Thoracic aorta (tissue), 2 donors: ENCODE measurements around the gene PCBP4. TPM values are rescaled to one million over a fixed set of nuclear protein-coding genes. Genes with fewer than 3 reads are reported as not detected.
A peak's percentile ranks its signal among the peaks of the same experiment; 100 is the strongest.

Source experiments
- ATAC-seq: fragments of 150-250 bp; one replicate; pipeline ENCODE4 v1.8.0; 2017; ENCODE audit warnings: low read depth; ENCODE audit not compliant: insufficient number of reproducible peaks, low FRiP score
- DNase-seq: peaks from one replicate; pipeline ENCODE4 v3.0.0-alpha.2; 2020; ENCODE audit warnings: low spot score
- H3K27ac ChIP-seq, 2 donors: fragments of 200-600 bp; sonication (generic); 1 replicate in 1 of 2; 2 replicates in 1 of 2; pipeline ENCODE4 v1.5.1; 2016; ENCODE audit warnings: mild to moderate bottlenecking in 2 of 2, moderate library complexity in 2 of 2
- H3K27me3 ChIP-seq: fragments of 200-600 bp; sonication (generic); replicated peaks from 2 replicates; pipeline ENCODE4 v1.6.0; 2016; ENCODE audit warnings: mild to moderate bottlenecking; ENCODE audit not compliant: insufficient read depth
- H3K36me3 ChIP-seq: fragments of 200-600 bp; sonication (generic); one replicate; pipeline ENCODE4 v1.5.1; 2016
- H3K4me1 ChIP-seq, 2 donors: fragments of 200-600 bp; sonication (generic); 1 replicate in 1 of 2; 2 replicates in 1 of 2; pipeline versions ENCODE4 v1.5.1 to v1.6.0; 2016; ENCODE audit warnings: low read depth in 2 of 2, mild to moderate bottlenecking in 1 of 2; ENCODE audit not compliant: control insufficient read depth in 1 of 2
- H3K4me3 ChIP-seq: fragments of 200-600 bp; sonication (generic); 2 replicates; pipeline ENCODE4 v1.5.1; 2016; ENCODE audit warnings: mild to moderate bottlenecking
- H3K9me3 ChIP-seq: fragments of 200-600 bp; sonication (generic); 2 replicates; pipeline ENCODE4 v1.5.1; 2016
- total RNA-seq, 2 donors: library from RNA; depleted of rRNA; stranded (reverse); fragments of >200 nt; gene quantifications; one replicate each; pipeline versions ENCODE4 v1.1.0 to v1.2.3, GENCODE V29; 2016
- TF ChIP-seq, protein P1 (sequence below): fragments of 200-600 bp; sonication (generic); IDR thresholded peaks from one replicate; pipeline ENCODE4 v1.5.1; 2019; ENCODE audit warnings: antibody characterized with exemption

Gene PCBP4
- total RNA-seq, 2 donors from 2014 or later = 127 to 144 TPM

DNA sequence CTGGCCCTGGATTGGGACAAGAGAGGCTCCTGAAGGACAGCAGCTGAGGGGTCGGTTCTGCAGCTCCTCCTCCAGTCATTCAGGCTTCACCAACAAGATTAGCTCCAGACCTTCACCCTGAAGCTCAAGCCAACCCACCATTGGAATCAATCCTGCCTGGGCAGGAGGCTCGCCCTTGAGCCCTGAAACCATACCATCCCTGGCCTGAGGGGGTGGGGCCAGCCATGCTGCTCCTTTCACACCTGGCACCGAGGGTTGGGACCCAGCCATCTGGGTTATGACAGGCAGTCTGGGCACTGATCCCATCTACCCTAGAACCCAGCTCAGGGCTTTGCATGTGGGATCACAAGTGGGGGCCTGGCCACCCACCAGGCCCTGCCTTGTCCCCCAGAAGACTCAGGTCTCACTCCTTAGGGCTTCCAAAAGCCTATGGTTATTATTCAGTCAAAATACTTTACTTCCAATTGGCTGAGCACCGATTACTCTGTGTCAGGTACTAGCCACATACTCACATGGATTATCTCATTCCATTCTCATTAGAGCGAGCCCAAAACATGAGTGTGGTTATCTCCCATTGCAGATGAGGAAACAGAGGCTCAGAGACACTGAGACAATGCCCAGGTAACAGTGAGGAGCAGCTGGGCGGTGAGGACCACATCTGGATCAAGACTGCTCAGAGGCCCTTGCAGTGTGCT, 3.5 kb upstream of the PCBP4 start:
- no peak overlapping the region for H3K4me3 ChIP-seq
- peaks cover 22 to 42% of the 10 kb centered on the region in 2 donors for H3K4me1 ChIP-seq
- DNase-seq (no peak), ATAC-seq (no peak)
- TF ChIP-seq, protein P1, sequence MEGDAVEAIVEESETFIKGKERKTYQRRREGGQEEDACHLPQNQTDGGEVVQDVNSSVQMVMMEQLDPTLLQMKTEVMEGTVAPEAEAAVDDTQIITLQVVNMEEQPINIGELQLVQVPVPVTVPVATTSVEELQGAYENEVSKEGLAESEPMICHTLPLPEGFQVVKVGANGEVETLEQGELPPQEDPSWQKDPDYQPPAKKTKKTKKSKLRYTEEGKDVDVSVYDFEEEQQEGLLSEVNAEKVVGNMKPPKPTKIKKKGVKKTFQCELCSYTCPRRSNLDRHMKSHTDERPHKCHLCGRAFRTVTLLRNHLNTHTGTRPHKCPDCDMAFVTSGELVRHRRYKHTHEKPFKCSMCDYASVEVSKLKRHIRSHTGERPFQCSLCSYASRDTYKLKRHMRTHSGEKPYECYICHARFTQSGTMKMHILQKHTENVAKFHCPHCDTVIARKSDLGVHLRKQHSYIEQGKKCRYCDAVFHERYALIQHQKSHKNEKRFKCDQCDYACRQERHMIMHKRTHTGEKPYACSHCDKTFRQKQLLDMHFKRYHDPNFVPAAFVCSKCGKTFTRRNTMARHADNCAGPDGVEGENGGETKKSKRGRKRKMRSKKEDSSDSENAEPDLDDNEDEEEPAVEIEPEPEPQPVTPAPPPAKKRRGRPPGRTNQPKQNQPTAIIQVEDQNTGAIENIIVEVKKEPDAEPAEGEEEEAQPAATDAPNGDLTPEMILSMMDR = no peak
- no peaks in the 10 kb centered on the region for H3K36me3 ChIP-seq
- H3K27ac ChIP-seq = no peak overlapping the region
- no peaks in the 10 kb centered on the region for H3K9me3 ChIP-seq
- H3K27me3 ChIP-seq = no peaks in the 10 kb centered on the region

DNA sequence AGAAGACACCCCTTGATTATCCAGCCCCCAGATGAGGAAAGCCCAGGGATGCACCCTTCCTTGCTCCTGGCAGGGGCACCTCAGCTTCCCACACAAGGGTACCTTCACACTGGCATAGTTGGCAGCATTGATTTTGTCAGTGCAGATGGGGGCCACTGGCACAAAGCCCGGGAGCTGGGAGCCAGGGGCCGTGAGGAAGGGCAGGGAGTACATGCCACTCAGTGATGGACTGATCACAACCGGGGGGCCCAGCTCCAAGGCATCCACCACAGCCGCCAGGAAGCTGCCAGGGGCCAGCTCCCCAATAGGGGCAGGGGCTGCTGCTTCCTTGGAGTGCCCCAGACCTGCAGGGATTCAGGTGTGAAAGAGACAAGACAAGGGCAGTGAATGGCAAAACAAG, 2.6 kb upstream of the PCBP4 start:
- TF ChIP-seq, protein P1 = no peak
- no peak overlapping the region for H3K4me3 ChIP-seq
- H3K27me3 ChIP-seq = no peaks in the 10 kb centered on the region
- ATAC-seq (no peak), DNase-seq (no peak)
- H3K9me3 ChIP-seq = no peaks in the 10 kb centered on the region
- H3K4me1 ChIP-seq = peaks cover 31 to 44% of the 10 kb centered on the region in 2 donors
- no peak overlapping the region for H3K27ac ChIP-seq
- H3K36me3 ChIP-seq = no peaks in the 10 kb centered on the region

DNA sequence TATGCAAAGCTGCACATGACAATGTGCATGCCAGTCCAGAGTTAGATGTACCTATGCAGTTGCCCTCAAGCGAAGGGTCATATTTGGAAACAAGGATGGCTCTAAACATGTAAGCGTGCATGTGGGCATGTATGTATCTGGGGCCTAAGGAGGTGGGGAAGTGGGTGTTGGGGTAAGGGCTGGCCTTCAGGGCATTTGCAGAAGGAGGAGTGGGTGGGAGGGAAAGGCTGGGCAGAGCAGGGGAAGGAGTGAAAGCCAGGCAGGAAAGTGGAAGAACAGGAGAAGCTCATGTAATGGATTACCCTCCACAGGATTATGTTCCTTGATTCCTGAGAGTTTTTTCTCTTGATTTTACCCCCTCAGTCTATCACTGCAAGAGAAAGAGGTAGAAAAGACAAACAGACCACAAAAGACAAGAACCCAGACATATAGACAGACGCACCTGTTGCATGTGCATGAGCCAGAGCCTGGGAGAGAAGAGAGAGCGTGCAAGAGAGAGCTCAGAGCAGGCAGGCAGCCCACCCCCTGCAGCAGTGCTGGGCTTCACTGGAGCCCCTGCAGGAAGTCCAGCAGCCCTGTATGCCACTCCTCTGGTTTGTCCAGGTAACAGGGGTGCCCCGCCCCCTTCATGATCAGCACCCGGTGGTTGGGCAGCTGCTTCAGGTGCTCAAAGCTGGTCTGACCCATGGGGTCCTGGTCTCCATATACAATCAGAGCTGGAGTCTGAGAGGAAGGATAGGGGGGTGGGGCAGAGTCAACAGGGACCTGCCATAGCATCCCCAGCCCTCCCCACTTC, 1.8 kb upstream of the PCBP4 start:
- no peak overlapping the region for H3K27ac ChIP-seq
- no peaks in the 10 kb centered on the region for H3K36me3 ChIP-seq
- no peak for ATAC-seq
- H3K4me3 ChIP-seq = no peak overlapping the region
- DNase-seq = no peak
- H3K4me1 ChIP-seq = peaks cover 33 to 44% of the 10 kb centered on the region in 2 donors
- no peaks in the 10 kb centered on the region for H3K9me3 ChIP-seq
- TF ChIP-seq, protein P1 = no peak
- H3K27me3 ChIP-seq = no peaks in the 10 kb centered on the region

DNA sequence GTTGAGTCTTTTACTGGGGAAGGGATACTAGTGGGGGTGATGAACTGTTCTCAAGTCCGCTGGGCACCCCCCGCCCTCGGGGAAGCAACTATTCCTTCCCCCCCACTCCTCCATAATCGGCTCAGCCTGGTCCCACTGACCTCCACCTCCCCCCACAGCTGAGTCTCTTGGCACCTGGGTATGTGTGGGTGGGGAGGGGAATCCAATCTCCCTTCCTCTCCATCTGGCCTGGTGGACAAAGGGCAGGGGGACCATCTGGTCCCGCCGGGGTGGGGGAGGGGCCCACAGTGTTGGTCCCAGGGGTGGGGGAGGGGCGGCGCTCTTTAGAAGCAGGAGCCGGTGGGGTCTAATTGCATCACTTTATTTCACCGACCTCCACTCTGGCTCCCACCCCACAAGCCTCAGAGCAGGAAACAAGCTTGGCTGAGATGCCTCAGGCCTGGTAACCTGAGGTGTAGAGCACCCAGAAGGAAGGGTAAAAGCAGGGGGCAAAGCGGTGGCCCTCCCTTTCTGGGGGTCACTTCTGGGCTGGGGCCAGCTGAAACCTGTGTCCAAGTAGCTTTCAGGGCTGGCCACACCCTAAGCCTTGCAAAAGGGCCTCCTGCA, 1.0 kb upstream of the PCBP4 start:
- Histone ChIP-seq H3K27ac (peak overlapping the region; percentile 90 to 98), H3K27me3 (no peaks in the 10 kb centered on the region), H3K36me3 (no peaks in the 10 kb centered on the region), H3K9me3 (no peaks in the 10 kb centered on the region), H3K4me1 (peaks cover 35 to 49% of the 10 kb centered on the region in 2 donors), H3K4me3 (peak overlapping the region; percentile 98)
- TF ChIP-seq, protein P1 = no peak
- DNase-seq (no peak), ATAC-seq (no peak)

DNA sequence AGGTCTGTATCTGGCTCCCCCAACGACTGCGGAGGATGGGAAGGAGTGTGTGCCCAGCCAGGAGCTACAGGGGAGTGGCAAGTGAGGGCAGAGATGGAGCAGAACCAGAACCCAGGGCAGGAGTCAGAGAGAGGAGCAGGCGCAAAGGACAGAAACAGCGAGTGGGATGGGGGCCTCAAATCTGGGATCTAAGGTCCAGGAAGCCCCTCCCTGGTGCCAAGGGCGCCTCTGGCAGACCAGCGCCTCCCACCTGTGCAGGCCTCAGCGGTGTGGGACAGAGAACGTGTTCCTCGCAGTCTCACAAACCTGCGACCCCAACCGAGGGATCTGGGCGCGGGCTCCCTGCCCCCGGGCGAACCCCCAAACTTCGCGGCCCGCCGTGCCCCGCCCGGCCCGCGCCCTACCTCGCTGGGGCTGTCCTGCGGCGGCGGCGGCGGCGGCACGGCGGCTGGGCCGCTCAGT, 301 bp downstream of the PCBP4 start:
- no peak for DNase-seq
- Histone ChIP-seq H3K27me3 (no peaks in the 10 kb centered on the region), H3K9me3 (no peaks in the 10 kb centered on the region), H3K36me3 (no peaks in the 10 kb centered on the region), H3K27ac (peak overlapping the region; percentile 91 to 95), H3K4me1 (peaks cover 35 to 57% of the 10 kb centered on the region in 2 donors), H3K4me3 (peak overlapping the region; percentile 98)
- TF ChIP-seq, protein P1 = no peak
- ATAC-seq = no peak
